Stimulated activated CD8-positive, alpha-beta memory T cell treated with anti-CD3 and anti-CD28 coated beads, Interleukin-15, amount 100 ng/mL, for 4 hours (primary cell): ENCODE measurements around the gene SAMD11.

Experiments
- DNase-seq, 2 donors: peaks; one replicate each; pipeline ENCODE4 v3.0.0-alpha.2; 2020; ENCODE audit warnings: low read depth in 2 of 2

Gene SAMD11

GRCh38 chr1:904310-904950 lies 19.3 kb upstream of the SAMD11 start:
- peak; percentile 65 to 74 for DNase-seq

DNA sequence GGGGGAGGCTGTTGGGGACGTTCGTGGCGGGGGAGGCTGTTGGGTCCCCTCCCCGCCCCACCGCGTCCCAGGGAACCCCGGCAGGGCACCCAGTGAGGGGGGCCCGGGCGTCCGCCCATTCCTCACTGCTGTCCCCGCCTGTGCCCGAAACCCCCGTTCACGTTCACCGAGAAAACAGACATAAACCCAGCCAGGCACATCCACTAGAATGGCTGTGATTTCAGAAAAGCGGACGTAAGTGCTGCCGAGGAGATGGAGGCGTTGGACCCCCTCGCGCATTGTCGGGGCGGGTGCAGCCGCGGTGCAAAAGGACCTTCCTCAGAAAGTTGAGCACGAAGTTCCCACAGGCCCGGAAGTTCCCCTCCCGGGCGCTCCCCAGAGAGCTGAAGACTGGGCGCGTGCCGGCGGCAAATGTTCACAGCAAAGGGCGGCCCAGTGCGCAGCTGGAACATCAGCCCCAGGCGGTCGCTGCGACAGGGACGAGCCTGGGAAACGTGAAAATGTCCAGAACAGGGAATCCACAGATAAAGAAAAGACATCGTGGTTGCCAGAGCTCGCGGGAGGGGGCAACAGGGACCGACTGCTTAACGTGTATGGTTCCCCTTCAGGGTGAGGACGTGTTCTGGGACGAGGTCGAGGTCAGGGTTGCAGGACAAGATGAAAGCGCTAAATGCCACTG lies 18.5 kb upstream of the SAMD11 start:
- DNase-seq, result no peak

GRCh38 chr1:905811-906599 lies 17.7 kb upstream of the SAMD11 start:
- no peak for DNase-seq

- DNase-seq, result no peak
Measured at GRCh38 chr1:906600-907420, 16.9 kb upstream of the SAMD11 start.

DNA sequence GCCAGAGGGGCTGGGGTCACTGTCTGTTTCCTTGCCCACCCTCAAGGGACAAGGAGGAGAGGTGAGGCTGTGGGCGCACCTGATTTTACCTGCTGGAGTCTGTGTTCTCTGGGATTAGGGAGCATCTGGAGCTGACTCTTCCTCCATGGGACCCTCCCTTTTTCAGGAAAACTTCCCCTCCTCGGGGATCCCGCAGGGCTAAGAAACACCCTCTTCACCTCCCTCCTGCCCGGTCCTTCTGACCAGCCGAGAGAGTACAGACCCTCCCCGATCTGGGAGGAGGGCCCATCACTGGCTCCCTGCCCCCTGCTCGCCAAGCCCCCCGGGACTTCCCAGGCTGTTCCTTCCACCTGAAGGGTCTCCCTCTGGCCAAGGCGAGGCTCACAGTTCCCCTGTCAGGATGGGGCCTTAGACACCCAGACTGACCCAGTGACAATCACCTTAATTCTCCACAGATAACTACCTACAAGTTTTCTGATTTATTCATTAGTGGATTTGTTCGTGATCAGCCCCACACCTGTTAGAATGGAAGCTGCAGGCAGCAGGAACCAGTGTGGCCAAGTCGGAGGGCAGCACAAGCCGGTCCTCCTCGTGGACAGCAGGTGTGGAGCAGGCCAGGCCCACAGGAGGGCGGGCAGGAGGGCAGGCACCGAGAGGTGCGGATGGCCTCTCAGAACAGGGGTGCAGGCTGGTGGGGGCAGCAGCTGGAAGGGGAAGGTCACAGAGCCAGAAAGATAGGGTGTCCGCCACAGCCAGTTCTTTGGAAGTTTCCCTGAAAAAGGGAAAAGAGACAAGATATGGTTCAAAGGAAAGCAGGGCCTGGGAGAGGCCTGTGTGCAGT lies 15.9 kb upstream of the SAMD11 start:
- DNase-seq, result no peak

- no peak for DNase-seq
Measured at GRCh38 chr1:908661-909060, 15.1 kb upstream of the SAMD11 start.

GRCh38 chr1:909861-910310 lies 13.8 kb upstream of the SAMD11 start:
- DNase-seq, result no peak

DNA sequence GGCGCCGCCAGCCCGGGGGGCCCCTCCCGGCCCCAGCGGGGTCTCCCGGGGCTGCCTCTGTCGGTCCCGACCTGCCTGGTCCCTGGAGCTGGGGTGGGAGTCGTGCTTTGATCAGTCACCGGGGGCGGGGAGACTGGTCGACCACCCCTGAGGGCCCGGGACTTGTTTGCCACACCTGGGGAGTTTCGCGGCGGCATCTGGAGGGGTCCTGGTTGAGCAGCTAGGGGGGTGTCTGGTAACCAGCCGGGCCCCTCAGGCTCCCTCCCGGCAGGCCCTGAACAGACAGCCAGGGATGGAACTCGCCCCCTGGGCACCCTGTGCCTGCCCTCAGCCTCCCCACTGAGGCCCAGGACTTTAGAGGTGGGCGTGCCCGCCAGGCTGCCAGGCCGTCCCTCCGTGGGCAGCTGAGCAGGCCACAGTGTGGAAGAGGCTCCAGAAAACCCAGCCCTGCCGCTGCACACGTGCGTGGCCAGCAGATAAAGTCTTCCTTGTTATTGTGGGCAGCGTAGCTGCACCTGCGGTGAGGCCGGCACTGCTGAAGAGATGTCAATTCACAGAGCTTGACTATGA lies 13.3 kb upstream of the SAMD11 start:
- DNase-seq, result no peak

GRCh38 chr1:910881-911721 lies 12.6 kb upstream of the SAMD11 start:
- no peak for DNase-seq

DNA sequence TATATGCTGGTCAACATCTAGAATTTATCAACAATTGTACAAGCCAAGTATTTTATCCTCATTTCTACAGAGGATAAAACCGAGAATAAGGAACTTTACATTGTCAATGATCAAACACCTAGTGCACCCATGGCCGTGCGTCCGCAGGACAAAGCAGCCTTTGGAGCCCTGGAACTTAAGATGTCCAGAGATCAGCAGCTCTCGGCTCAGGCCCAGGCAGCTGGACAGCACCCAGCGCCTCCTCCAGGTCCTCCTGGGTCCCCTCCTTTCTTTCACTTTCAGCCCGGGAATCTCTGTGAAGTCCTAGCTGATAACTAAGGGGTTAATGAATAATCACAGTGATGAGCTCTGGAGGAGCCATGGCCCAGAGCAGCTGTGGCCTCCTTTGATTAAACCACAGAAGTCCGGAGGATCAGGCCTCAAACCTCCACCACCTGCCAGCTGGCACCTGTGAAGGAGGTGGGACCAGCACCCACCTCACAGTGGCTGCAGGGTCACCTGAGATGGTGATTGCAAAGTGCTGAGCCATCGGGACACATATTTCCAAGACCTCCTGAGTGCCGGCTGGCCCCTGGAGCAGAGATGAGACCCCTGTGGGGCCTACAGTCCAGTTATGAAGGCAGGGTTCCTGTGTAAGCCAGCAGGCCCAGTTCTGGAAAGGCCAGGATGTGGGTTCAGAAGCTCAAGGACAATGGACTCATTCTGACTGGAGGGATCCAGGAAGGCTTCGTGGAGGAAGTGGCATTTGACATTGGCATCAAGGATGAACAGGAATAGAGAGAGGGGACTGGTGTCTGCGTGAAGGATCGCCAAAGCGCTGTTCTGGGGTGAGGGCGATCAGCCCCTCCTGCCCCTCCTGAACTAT lies 11.6 kb upstream of the SAMD11 start:
- no peak for DNase-seq

- DNase-seq, result no peak
Measured at GRCh38 chr1:912740-913301, 10.9 kb upstream of the SAMD11 start.

DNA sequence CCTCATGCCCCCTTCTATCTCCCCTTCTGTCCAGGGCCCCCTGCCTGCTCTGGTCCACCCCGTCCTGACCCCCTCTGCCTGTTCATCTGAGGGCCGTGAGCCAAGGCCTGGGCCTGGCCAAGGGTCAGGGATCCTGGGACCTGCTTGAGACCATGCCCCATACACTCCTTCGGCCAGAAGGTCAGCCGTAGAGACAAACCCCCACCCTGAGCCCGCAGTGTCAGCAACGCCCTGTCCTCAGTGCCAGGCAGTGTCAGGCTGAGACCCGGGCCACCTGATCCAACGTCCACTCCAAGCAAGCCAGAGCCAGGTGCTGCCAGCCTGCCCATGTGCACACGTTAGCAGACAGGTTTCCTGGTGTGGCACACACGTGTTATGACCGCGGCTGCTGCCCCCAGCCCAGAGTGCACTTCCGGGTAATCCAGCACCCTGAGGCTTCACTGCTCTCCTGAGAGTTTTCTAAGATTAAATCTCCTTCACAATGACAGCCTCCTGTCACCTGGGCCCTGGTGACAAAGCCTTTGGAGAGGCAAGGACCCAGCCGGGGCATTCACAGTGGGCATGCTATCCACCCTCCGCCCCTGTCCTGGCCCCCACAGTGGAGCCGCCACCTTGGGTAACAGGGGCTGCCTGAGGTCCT lies 10.1 kb upstream of the SAMD11 start:
- no peak for DNase-seq

GRCh38 chr1:914131-914890 lies 9.4 kb upstream of the SAMD11 start:
- DNase-seq, result no peak

- no peak for DNase-seq
Measured at GRCh38 chr1:914891-915280, 8.8 kb upstream of the SAMD11 start.

- no peak for DNase-seq
Measured at GRCh38 chr1:915295-916172, 8.2 kb upstream of the SAMD11 start.
